Tibial artery (tissue), 4 donors: Measurements from ENCODE around the gene PRAMEF10.
"Not testable (repeated sequence)": the region's sequence is repeated elsewhere in the genome, so short reads cannot be mapped to it uniquely, and the experiment has no call there.

Experiments
- DNase-seq, 2 donors: peaks; one replicate each; pipeline ENCODE4 v3.0.0-alpha.2; 2019
- H3K27ac ChIP-seq, 2 donors: fragments of 200-600 bp; sonication (generic) in 1 of 2; 1 replicate in 1 of 2; 2 replicates in 1 of 2; pipeline ENCODE4 v1.5.1; 2018 to 2019; ENCODE audit warnings: mild to moderate bottlenecking in 1 of 2
- H3K27me3 ChIP-seq, 2 donors: fragments of 200-600 bp; sonication (generic) in 1 of 2; one replicate each; pipeline versions ENCODE4 v1.5.1 to v1.6.0; 2016 to 2019
- H3K36me3 ChIP-seq, 3 donors: fragments of 200-600 bp; sonication (generic) in 2 of 3; one replicate each; pipeline ENCODE4 v1.5.1; 2016 to 2019; ENCODE audit warnings: mild to moderate bottlenecking in 2 of 3
- H3K4me1 ChIP-seq, 4 donors: fragments of 200-600 bp; sonication (generic) in 2 of 4; 1 replicate in 3 of 4; 2 replicates in 1 of 4; pipeline ENCODE4 v1.5.1; 2016 to 2019
- H3K4me3 ChIP-seq, 2 donors: fragments of 200-600 bp; sonication (generic) in 1 of 2; 1 replicate in 1 of 2; 2 replicates in 1 of 2; pipeline ENCODE4 v1.5.1; 2018 to 2019; ENCODE audit warnings: mild to moderate bottlenecking in 2 of 2
- H3K9me3 ChIP-seq, 3 donors: fragments of 200-600 bp; sonication (generic) in 1 of 3; one replicate each; pipeline ENCODE4 v1.5.1; 2016 to 2019
- intact Hi-C: fragments of 100-400 bp; cut with DNase I; formaldehyde crosslinking; loops from one replicate; pipeline ENCODE4 v1.15.0; 2023; ENCODE audit warnings: low total_unique reads
- TF ChIP-seq, protein P1 (sequence below), 2 experiments: fragments of 200-600 bp in 1 of 2; fragments of 450-650 bp in 1 of 2; IDR thresholded peaks; one replicate each; pipeline ENCODE4 v1.5.1; 2017 to 2019; ENCODE audit warnings: antibody characterized with exemption in 2 of 2, mild to moderate bottlenecking in 1 of 2, moderate library complexity in 1 of 2

Gene PRAMEF10

DNA sequence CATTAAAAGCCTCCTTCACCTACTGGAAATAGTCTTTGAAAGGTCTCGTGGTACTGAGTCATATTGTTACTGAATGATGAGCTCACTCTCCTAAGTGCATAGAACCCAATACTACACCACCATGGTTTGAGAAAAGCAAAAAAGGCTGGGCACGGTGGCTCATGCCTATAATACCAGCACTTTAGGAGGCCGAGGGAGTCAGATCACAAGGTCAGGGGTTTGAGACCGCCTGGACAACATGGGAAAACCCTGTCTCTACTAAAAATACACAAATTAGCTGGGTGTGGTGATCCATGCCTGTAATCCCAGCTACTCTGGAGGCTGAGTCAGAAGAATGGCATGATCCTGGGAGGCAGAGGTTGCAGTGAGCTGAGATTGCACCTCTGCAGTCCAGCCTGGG lies 46.3 kb downstream of the PRAMEF10 start:
- no peaks in the 10 kb centered on the region for H3K4me1 ChIP-seq
- DNase-seq: no peak
- H3K4me3 ChIP-seq: no peak overlapping the region
- H3K27me3 ChIP-seq: no peaks in the 10 kb centered on the region
- H3K36me3 ChIP-seq: no peaks in the 10 kb centered on the region
- TF ChIP-seq, protein P1, sequence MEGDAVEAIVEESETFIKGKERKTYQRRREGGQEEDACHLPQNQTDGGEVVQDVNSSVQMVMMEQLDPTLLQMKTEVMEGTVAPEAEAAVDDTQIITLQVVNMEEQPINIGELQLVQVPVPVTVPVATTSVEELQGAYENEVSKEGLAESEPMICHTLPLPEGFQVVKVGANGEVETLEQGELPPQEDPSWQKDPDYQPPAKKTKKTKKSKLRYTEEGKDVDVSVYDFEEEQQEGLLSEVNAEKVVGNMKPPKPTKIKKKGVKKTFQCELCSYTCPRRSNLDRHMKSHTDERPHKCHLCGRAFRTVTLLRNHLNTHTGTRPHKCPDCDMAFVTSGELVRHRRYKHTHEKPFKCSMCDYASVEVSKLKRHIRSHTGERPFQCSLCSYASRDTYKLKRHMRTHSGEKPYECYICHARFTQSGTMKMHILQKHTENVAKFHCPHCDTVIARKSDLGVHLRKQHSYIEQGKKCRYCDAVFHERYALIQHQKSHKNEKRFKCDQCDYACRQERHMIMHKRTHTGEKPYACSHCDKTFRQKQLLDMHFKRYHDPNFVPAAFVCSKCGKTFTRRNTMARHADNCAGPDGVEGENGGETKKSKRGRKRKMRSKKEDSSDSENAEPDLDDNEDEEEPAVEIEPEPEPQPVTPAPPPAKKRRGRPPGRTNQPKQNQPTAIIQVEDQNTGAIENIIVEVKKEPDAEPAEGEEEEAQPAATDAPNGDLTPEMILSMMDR (IDR thresholded peaks at IDR 0.05): no peak
- no peak overlapping the region for H3K27ac ChIP-seq
- intact Hi-C loops: no loop called here
- no peaks in the 10 kb centered on the region for H3K9me3 ChIP-seq

DNA sequence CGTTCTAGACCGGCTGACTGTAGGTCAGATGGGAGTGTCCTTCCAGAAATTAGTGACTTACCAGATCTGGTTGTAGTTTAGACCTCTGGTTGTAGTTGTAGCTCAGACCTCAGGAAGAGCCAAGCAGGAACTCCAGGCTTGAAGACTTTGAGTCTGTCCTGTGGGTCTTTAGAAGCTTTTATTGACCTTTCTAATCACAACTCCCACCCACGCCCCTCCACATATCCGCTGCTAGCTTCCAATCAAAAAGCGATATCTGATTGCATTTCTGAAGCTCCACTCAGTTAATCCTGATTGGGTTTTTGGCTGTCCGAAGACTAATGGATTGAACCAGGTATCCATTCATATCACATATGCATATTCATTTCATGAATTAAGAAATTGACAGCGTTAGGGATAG lies 49.5 kb downstream of the PRAMEF10 start, which contains the start of gene HNRNPCL1:
HNRNPCL1 (minus strand) TSS at position 101 of the 400 bp plus-strand sequence. CDS start 431 bp downstream, outside the sequence.
- H3K27me3 ChIP-seq, H3K36me3 ChIP-seq, DNase-seq, intact Hi-C loops, H3K4me1 ChIP-seq, H3K4me3 ChIP-seq, H3K27ac ChIP-seq, H3K9me3 ChIP-seq: not testable (repeated sequence)
